ENCODE results near the gene PPP6R3.

- TF ChIP-seq GATA2 (IDR thresholded peaks at IDR 0.05; ENCODE audit: low read depth, low read length), result no peak
- no peak for TF ChIP-seq GATA3 (IDR thresholded peaks at IDR 0.05; ENCODE audit: low read depth, low read length)
Measured at GRCh38 chr11:68523743-68524142, 63.2 kb downstream of the PPP6R3 start.

Measured in SH-SY5Y (cell line).